GM18499 (cell line): ENCODE measurements around the gene CYP2R1.
"Not testable (repeated sequence)": the region's sequence is repeated elsewhere in the genome, so short reads cannot be mapped to it uniquely, and the experiment has no call there.

ENCODE experiments used
- ATAC-seq: cut with Tn5 transposase; IDR thresholded peaks from one replicate; pipeline ENCODE4 v1.9.1; 2021; ENCODE audit warnings: moderate number of reproducible peaks; ENCODE audit not compliant: insufficient read depth, unreplicated experiment

CYP2R1 gene

GRCh38 chr11:14894657-14895598 lies 2.9 kb upstream of the CYP2R1 start:
- ATAC-seq, result no peak

GRCh38 chr11:14892577-14892976 lies 546 bp upstream of the CYP2R1 start:
- ATAC-seq, result no peak

DNA sequence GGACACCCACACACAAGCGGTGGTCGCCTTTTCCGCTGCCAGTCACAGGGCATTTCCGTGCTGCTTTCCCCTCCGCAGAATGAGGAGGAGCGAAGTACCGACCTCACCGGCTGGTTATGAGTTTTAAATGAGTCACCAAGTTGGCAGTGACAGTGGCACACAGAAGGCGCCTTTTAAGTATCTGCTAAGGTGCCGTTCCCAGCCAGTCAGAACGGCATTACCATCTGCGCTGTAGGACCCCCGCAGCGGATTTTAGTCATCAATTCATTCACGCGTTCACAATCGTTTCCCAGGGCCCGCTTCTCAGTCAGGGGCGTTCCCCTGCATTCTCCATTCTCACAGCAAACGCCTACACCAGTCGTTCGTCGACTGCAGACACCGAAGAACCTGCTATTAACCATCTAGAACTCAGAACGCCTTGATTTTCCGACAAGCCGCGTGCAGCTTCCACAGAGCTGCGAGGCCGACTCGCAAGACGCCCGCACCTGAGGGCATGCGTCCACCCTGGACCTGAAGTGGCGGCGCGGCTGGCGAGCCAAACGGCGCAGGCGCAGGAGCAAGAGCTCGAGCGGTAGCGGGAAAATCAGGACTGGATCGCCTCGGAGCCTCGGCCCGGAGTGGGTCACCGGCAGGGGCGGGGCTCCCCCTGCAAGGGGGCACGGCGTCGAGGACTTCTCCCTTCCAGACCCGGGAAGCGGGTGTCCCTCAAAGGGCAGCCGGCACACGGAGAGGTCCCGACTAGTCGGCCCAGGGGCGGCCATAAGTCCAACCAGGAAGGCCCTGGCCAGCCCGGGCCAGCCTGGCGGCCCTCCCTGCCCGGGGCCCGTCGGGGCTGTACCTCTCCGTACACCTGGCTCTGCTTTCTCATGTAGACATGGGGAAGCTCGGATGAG lies 642 bp downstream of the CYP2R1 start:
- peak; percentile 32 for ATAC-seq

DNA sequence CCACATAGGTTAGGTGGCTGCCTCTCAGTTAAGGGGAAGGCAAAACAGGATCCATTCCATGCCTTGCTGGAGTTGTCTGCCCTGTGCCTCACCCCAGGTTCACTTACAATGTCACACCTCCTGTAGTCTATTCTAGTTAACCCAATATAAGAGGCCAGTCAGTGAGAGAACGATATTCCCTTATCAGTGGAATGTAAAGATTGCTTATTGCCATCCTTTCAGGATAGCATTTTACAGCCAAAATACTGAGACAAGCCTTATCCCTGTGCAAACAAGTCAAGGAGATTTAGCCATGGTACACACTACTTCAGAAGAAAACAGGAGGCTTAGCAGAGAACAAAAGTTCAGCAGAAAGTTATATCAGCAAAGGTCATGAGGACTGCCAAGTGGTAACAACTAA lies 5.5 kb downstream of the CYP2R1 start:
- ATAC-seq, result no peak

- no peak for ATAC-seq
Observed at GRCh38 chr11:14884667-14885273, 7.3 kb downstream of the CYP2R1 start.

DNA sequence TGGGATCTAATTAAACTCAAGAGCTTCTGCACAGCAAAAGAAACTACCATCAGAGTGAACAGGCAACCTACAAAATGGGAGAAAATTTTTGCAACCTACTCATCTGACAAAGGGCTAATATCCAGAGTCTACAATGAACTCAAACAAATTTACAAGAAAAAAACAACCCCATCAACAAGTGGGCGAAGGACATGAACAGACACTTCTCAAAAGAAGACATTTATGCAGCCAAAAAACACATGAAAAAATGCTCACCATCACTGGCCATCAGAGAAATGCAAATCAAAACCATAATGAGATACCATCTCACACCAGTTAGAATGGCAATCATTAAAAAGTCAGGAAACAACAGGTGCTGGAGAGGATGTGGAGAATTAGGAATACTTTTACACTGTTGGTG lies 8.3 kb downstream of the CYP2R1 start:
- not testable (repeated sequence) for ATAC-seq

DNA sequence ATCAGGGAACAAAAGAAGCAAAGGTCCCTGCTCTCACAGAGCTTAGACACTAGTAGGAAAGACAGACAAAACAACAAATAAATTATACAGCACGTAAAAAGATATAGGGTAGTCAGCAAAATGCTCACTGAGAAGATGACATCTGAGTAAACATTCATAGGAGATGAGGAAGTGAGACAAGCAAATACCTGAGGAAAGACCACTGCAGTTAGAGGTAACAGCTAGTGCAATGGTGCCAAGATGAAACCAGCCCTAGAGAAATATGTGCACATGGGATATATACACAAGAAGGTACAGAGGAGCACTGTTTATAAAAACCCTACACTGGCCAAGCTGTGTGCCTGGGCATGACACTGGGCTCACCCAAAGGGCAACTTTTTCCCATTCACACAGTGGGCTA lies 9.8 kb downstream of the CYP2R1 start:
- ATAC-seq, result no peak

GRCh38 chr11:14881576-14882193 lies 10.3 kb downstream of the CYP2R1 start:
- ATAC-seq, result no peak

DNA sequence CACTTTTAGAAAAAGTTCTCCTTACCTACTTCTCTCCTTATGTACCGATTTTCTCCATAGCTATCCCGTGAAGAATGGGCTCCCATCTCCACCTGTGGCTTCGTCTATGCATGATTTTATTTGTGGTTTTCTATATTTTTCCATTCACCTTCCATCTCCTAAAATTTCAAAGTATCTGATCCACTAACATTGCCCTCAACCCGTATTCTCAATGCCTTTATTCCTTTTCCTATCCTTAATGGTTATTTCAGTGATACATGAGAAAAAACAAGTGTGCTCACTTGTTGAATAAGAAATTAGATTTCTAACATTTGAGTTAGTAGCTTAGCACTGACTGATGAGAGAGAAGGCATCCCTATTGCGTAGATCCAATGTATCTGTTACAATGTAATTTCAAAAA lies 16.9 kb downstream of the CYP2R1 start:
- no peak for ATAC-seq

DNA sequence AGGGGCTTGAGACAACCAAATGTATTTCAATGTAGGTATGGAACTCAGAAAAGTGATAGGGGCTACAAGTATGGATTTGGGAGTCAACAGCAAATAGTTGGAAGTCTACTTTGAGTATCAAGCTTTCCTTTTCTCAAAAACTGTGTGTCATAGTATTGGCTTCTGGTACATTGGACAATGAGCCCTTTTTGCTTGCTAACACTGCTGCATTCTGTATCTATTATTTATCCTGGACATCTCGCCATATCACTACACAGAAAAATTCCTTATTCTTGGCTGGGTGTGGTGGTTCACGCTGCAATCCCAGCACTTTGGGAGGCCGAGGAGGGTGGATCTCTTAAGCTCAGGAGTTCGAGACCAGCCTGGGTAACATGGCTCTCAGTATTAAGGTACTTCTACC lies 18.4 kb downstream of the CYP2R1 start:
- ATAC-seq, result no peak

GRCh38 chr11:14872032-14872431 lies 20.0 kb downstream of the CYP2R1 start:
- no peak for ATAC-seq

DNA sequence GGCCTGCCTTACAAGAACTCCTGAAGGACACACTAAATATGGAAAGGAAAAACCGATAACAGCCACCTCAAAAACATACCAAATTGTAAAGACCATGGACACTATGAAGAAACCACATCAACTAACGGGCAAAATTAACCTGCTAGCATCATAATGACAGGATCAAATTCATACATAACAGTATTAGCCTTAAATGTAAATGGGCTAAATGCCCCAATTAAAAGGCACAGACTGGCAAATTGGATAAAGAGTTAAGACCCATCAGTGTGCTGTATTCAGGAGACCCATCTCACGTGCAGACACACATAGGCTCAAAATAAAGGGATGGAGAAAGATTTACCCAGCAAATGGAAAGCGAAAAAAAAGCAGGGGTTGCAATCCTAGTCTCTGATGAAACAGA lies 28.3 kb downstream of the CYP2R1 start:
- not testable (repeated sequence) for ATAC-seq

GRCh38 chr11:14861680-14862079 lies 30.4 kb downstream of the CYP2R1 start:
- ATAC-seq, result no peak

- no peak for ATAC-seq
Observed at GRCh38 chr11:14860511-14860910, 31.5 kb downstream of the CYP2R1 start.

GRCh38 chr11:14858404-14858803 lies 33.6 kb downstream of the CYP2R1 start:
- ATAC-seq, result no peak

GRCh38 chr11:14857621-14858020 lies 34.4 kb downstream of the CYP2R1 start:
- no peak for ATAC-seq

GRCh38 chr11:14855890-14856289 lies 36.1 kb downstream of the CYP2R1 start:
- ATAC-seq, result no peak

DNA sequence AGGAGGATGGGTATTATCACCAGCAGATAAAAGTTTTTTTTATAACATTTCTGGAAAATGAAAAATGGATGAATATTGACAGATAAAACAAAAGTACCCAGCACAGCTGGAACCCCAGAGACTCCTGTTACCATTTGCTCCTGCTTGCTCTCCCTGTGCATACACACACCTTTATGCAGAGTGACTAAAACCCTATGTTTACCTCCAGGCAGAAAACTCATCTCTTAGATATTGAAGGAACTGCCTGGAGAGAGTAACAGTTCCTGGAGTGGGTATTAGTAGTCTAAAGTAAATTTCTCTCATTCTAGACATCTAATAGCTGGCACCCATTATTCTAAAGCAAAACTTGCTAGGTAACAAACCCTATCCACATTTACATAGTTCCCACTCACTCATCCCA lies 38.0 kb downstream of the CYP2R1 start:
- ATAC-seq, result no peak

DNA sequence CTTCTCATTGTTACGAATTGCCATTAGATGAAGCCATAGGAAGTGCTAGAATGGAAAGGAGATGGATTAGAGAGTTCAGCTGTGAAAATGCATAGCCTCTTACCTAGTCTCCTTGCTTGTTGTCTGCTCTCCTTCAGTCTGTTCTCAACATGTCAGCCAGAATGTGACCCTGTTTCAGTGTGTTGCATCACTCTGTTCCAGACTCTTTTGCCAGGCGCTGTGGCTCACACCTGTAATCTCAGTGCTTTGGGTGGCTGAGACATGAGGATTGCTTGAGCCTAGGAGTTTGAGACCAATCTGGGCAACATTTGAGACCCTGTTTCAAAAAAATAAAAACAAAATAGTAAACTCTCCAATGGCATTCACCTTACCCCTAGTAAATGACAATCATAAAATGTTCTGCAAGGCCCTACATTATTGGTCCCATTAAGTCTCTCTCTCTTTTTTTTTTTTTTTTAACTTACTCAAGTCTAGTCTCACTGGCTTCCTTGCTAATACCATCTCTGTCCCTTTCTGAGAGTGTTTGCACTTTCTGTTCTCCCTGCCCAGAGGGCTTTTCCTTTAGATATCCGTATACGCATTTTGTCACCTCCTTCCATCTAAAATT lies 39.4 kb downstream of the CYP2R1 start:
- ATAC-seq, result no peak

DNA sequence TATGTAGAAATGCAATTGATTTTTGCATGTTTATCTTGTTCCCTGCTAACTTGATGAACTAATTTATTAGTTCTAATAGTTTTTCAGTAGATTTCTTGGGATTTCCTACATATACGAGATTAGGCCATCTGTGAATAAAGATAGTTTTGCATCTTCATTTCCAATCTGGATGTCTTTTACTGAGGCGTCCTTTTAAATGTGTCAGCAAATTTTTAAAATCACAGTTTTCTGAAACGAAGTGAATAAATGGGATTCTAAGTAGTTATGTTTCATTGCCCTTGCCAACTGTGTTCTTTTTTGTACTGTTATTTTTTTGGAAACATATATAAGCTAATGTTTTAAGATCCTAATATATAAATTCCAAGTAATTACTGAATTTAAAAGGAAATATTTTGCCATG lies 50.0 kb downstream of the CYP2R1 start:
- ATAC-seq, result no peak
